Mesenchymal stem cell (in vitro differentiated cells and primary cell): ENCODE results near the gene FOXK2.
"Not testable (repeated sequence)": the region's sequence is repeated elsewhere in the genome, so short reads cannot be mapped to it uniquely, and the experiment has no call there.

ENCODE experiments used
- DNase-seq: peaks from one replicate; pipeline ENCODE4 v3.0.0-alpha.2; 2013
- H2AFZ ChIP-seq: one replicate; pipeline ENCODE4 v1.6.1; 2013; ENCODE audit warnings: low read depth, mild to moderate bottlenecking, control low read depth, inconsistent platforms, low read length, moderate library complexity
- H2AK5ac ChIP-seq: 2 replicates; pipeline ENCODE4 v1.6.1; 2013; ENCODE audit warnings: low read length, moderate library complexity, mild to moderate bottlenecking, inconsistent platforms; ENCODE audit not compliant: severe bottlenecking
- H2BK120ac ChIP-seq: one replicate; pipeline ENCODE4 v1.6.1; 2013; ENCODE audit warnings: low read depth, mild to moderate bottlenecking, inconsistent platforms, low read length, moderate library complexity
- H2BK12ac ChIP-seq, 2 experiments: one replicate each; pipeline ENCODE4 v1.6.1; 2013; ENCODE audit warnings: inconsistent platforms in 2 of 2, low read length in 2 of 2, mild to moderate bottlenecking in 2 of 2, moderate library complexity in 2 of 2, control low read depth in 1 of 2
- H2BK15ac ChIP-seq: one replicate; pipeline ENCODE4 v1.6.1; 2013; ENCODE audit warnings: mild to moderate bottlenecking, low read depth, inconsistent platforms; ENCODE audit not compliant: poor library complexity, severe bottlenecking
- H2BK5ac ChIP-seq: 2 replicates; pipeline ENCODE4 v1.6.1; 2013; ENCODE audit warnings: low read depth, mild to moderate bottlenecking, low read length, control low read depth, inconsistent platforms; ENCODE audit not compliant: poor library complexity, severe bottlenecking
- H3K14ac ChIP-seq, 2 experiments: one replicate each; pipeline ENCODE4 v1.6.1; 2013; ENCODE audit warnings: inconsistent platforms in 2 of 2, low read length in 2 of 2, control low read depth in 1 of 2, mild to moderate bottlenecking in 1 of 2, moderate library complexity in 1 of 2
- H3K18ac ChIP-seq, 2 experiments: one replicate each; pipeline ENCODE4 v1.6.1; 2013; ENCODE audit warnings: inconsistent platforms in 2 of 2, low read length in 2 of 2, control low read depth in 1 of 2, low read depth in 1 of 2, mild to moderate bottlenecking in 1 of 2
- H3K23ac ChIP-seq, 2 experiments: one replicate each; pipeline ENCODE4 v1.6.1; 2013; ENCODE audit warnings: inconsistent platforms in 2 of 2, low read length in 2 of 2, mild to moderate bottlenecking in 2 of 2, moderate library complexity in 2 of 2, control low read depth in 1 of 2
- H3K27ac ChIP-seq: 2 replicates; pipeline ENCODE4 v1.5.1; 2013; ENCODE audit warnings: mild to moderate bottlenecking, moderate library complexity, low read length, control low read depth, inconsistent platforms; ENCODE audit not compliant: poor library complexity, severe bottlenecking
- H3K27me3 ChIP-seq, 2 experiments: 2 replicates each; pipeline versions ENCODE4 v1.6.1 to v1.7.0; 2013; ENCODE audit warnings: low read length in 2 of 2, mild to moderate bottlenecking in 2 of 2, moderate library complexity in 2 of 2, control low read depth in 1 of 2, inconsistent platforms in 1 of 2; ENCODE audit not compliant: control insufficient read depth in 1 of 2, insufficient read depth in 1 of 2
- H3K36me3 ChIP-seq, 2 experiments: 2 replicates each; pipeline versions ENCODE4 v1.6.1 to v1.7.0; 2013; ENCODE audit warnings: low read length in 2 of 2, control low read depth in 1 of 2, inconsistent platforms in 1 of 2, low read depth in 1 of 2, mild to moderate bottlenecking in 1 of 2; ENCODE audit not compliant: insufficient read depth in 2 of 2, control insufficient read depth in 1 of 2
- H3K4ac ChIP-seq, 2 experiments: one replicate each; pipeline ENCODE4 v1.6.1; 2013; ENCODE audit warnings: inconsistent platforms in 2 of 2, low read length in 2 of 2, mild to moderate bottlenecking in 2 of 2, moderate library complexity in 2 of 2, control low read depth in 1 of 2, low read depth in 1 of 2
- H3K4me1 ChIP-seq: 2 replicates; pipeline ENCODE4 v1.6.1; 2013; ENCODE audit warnings: low read depth, low read length, control low read depth; ENCODE audit not compliant: control insufficient read depth, insufficient read depth
- H3K4me2 ChIP-seq: 2 replicates; pipeline ENCODE4 v1.6.1; 2013; ENCODE audit warnings: low read length, mild to moderate bottlenecking, inconsistent platforms; ENCODE audit not compliant: poor library complexity, severe bottlenecking
- H3K4me3 ChIP-seq, 2 experiments: 2 replicates each; pipeline versions ENCODE4 v1.5.1 to v1.7.0; 2013; ENCODE audit warnings: low read length in 2 of 2, mild to moderate bottlenecking in 2 of 2, control low read depth in 1 of 2, low read depth in 1 of 2; ENCODE audit not compliant: insufficient read depth in 1 of 2
- H3K79me1 ChIP-seq: replicated peaks from 2 replicates; pipeline ENCODE4 v1.6.1; 2013; ENCODE audit warnings: mild to moderate bottlenecking, control low read depth, low read length, inconsistent platforms; ENCODE audit not compliant: poor library complexity, severe bottlenecking
- H3K9ac ChIP-seq: 2 replicates; pipeline ENCODE4 v1.7.0; 2013; ENCODE audit warnings: mild to moderate bottlenecking, low read length, moderate library complexity
- H3K9me3 ChIP-seq: 2 replicates; pipeline ENCODE4 v1.7.0; 2013; ENCODE audit warnings: mild to moderate bottlenecking, low read length; ENCODE audit not compliant: control insufficient read depth
- H4K8ac ChIP-seq: one replicate; pipeline ENCODE4 v1.6.1; 2013; ENCODE audit warnings: inconsistent platforms, mild to moderate bottlenecking, low read length, moderate library complexity
- H4K91ac ChIP-seq: one replicate; pipeline ENCODE4 v1.6.1; 2013; ENCODE audit warnings: mild to moderate bottlenecking, low read length, inconsistent platforms
- WGBS: methylation state at CpG from one replicate; pipeline ENCODE4 v1.1.7; 2013; ENCODE audit warnings: mixed read lengths; 5-methylcytosine and 5-hydroxymethylcytosine counted together

Gene FOXK2

GRCh38 chr17:82562718-82563220 is 43.2 kb downstream of the FOXK2 start:
- not testable (repeated sequence) for H2BK15ac ChIP-seq, H2AFZ ChIP-seq, H3K4ac ChIP-seq, H2BK12ac ChIP-seq, H4K91ac ChIP-seq, H3K27me3 ChIP-seq, H2BK120ac ChIP-seq, H4K8ac ChIP-seq, H3K9ac ChIP-seq, H3K14ac ChIP-seq, H3K27ac ChIP-seq, H2AK5ac ChIP-seq, H2BK5ac ChIP-seq, H3K4me2 ChIP-seq, DNase-seq, H3K9me3 ChIP-seq, H3K23ac ChIP-seq, H3K18ac ChIP-seq, H3K4me3 ChIP-seq
- peaks cover 24 to 30% of the 10 kb centered on the region in 2 experiments for H3K36me3 ChIP-seq
- H3K79me1 ChIP-seq: peaks cover 24% of the 10 kb centered on the region
- peaks cover 23% of the 10 kb centered on the region for H3K4me1 ChIP-seq
- WGBS: 97% methylated on average over 7 of the region's 7 CpGs

- WGBS: 97% methylated on average over 9 of the region's 9 CpGs
- no peak overlapping the region for H3K18ac ChIP-seq
- H3K4me2 ChIP-seq: no peak overlapping the region
- no peak overlapping the region for H3K27ac ChIP-seq
- no peak overlapping the region for H3K4ac ChIP-seq
- peaks cover 23% of the 10 kb centered on the region for H3K4me1 ChIP-seq
- no peak overlapping the region for H2BK120ac ChIP-seq
- no peaks in the 10 kb centered on the region for H3K27me3 ChIP-seq
- H3K4me3 ChIP-seq: no peak overlapping the region
- peaks cover 28% of the 10 kb centered on the region for H3K79me1 ChIP-seq
- no peak overlapping the region for H4K91ac ChIP-seq
- no peak overlapping the region for H2BK5ac ChIP-seq
- DNase-seq: no peak
- peaks cover 29 to 32% of the 10 kb centered on the region in 2 experiments for H3K36me3 ChIP-seq
- H2BK15ac ChIP-seq: no peak overlapping the region
- H3K14ac ChIP-seq: no peak overlapping the region
- no peak overlapping the region for H2AFZ ChIP-seq
- no peaks in the 10 kb centered on the region for H3K9me3 ChIP-seq
- H2AK5ac ChIP-seq: no peak overlapping the region
- H3K9ac ChIP-seq: no peak overlapping the region
- no peak overlapping the region for H4K8ac ChIP-seq
- no peak overlapping the region for H3K23ac ChIP-seq
- no peak overlapping the region for H2BK12ac ChIP-seq
These were observed 43.8 kb downstream of the FOXK2 start for GRCh38 chr17:82563318-82563717.

GRCh38 chr17:82563745-82564144 is 44.2 kb downstream of the FOXK2 start:
- H3K9me3 ChIP-seq, H3K4me3 ChIP-seq, H4K91ac ChIP-seq, H3K27ac ChIP-seq, H2BK12ac ChIP-seq, H3K18ac ChIP-seq, H3K23ac ChIP-seq, H2AK5ac ChIP-seq, DNase-seq, H3K27me3 ChIP-seq, H3K4ac ChIP-seq, H3K4me2 ChIP-seq, H3K14ac ChIP-seq, H2BK5ac ChIP-seq, H2BK15ac ChIP-seq, H3K9ac ChIP-seq, H2AFZ ChIP-seq, H4K8ac ChIP-seq, H2BK120ac ChIP-seq: not testable (repeated sequence)
- Histone ChIP-seq H3K36me3 (peaks cover 31 to 33% of the 10 kb centered on the region in 2 experiments), H3K79me1 (peaks cover 29% of the 10 kb centered on the region), H3K4me1 (peaks cover 23% of the 10 kb centered on the region)
- WGBS: 97% methylated on average over 4 of the region's 4 CpGs

DNA sequence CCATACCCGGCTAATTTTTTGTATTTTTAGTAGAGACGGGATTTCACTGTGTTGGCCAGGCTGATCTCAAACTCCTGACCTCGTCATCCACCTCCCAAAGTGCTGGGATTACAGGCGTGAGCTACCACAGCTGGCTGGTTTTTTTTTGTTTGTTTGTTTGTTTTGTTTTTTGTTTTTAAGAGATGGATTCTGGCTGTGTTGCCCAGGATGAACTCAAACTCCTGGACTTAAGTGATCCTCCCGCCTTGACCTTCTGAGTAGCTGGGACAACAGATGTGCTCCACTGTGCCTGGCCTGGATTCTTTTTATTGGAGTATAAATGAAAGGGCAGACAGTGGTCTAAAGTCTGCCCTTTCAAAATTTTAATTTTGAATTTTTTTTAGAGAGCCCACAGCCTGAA is 44.7 kb downstream of the FOXK2 start:
- Histone ChIP-seq H3K36me3 (peaks cover 31 to 33% of the 10 kb centered on the region in 2 experiments), H4K91ac (no peak overlapping the region), H2BK12ac (no peak overlapping the region), H3K9ac (no peak overlapping the region), H3K23ac (no peak overlapping the region), H3K79me1 (peaks cover 32% of the 10 kb centered on the region), H3K4me3 (no peak overlapping the region), H2BK15ac (no peak overlapping the region), H3K4me1 (peaks cover 20% of the 10 kb centered on the region), H3K4me2 (no peak overlapping the region), H4K8ac (no peak overlapping the region), H3K27ac (no peak overlapping the region), H3K18ac (no peak overlapping the region), H2BK5ac (no peak overlapping the region), H2BK120ac (no peak overlapping the region), H3K27me3 (no peaks in the 10 kb centered on the region), H2AFZ (no peak overlapping the region), H3K9me3 (no peaks in the 10 kb centered on the region), H2AK5ac (no peak overlapping the region), H3K14ac (no peak overlapping the region), H3K4ac (no peak overlapping the region)
- DNase-seq: no peak
- 96% methylated on average over 5 of the region's 5 CpGs for WGBS
